Hematopoietic multipotent progenitor cell treated with erythropoietin and hydrocortisone succinate and interleukin-3 and kit ligand, for 6 days (in vitro differentiated cells): Measurements from ENCODE around the gene SKOR1.

Experiments used
- DNase-seq: peaks from one replicate; pipeline ENCODE4 v3.0.0-alpha.2; 2015

SKOR1 gene

GRCh38 chr15:67854358-67854757 lies 29.0 kb downstream of the SKOR1 start:
- DNase-seq: no peak

GRCh38 chr15:67855842-67856241 lies 30.5 kb downstream of the SKOR1 start:
- DNase-seq: no peak

GRCh38 chr15:67857220-67857619 lies 31.9 kb downstream of the SKOR1 start:
- DNase-seq: no peak

- DNase-seq: no peak
These were observed 34.1 kb downstream of the SKOR1 start for GRCh38 chr15:67859331-67859946.

- no peak for DNase-seq
These were observed 36.7 kb downstream of the SKOR1 start for GRCh38 chr15:67861983-67862382.

- no peak for DNase-seq
These were observed 37.6 kb downstream of the SKOR1 start for GRCh38 chr15:67862750-67863441.

- peak; percentile 83 for DNase-seq
These were observed 38.2 kb downstream of the SKOR1 start for GRCh38 chr15:67863442-67863987.

- DNase-seq: no peak
These were observed 40.0 kb downstream of the SKOR1 start for GRCh38 chr15:67865331-67865730.

GRCh38 chr15:67865766-67866165 lies 40.5 kb downstream of the SKOR1 start:
- no peak for DNase-seq

- DNase-seq: no peak
These were observed 44.4 kb downstream of the SKOR1 start for GRCh38 chr15:67869701-67870100.

GRCh38 chr15:67870868-67871408 lies 45.6 kb downstream of the SKOR1 start:
- DNase-seq: no peak

- DNase-seq: no peak
These were observed 48.5 kb downstream of the SKOR1 start for GRCh38 chr15:67873777-67874176.

GRCh38 chr15:67878712-67879206 lies 53.5 kb downstream of the SKOR1 start:
- DNase-seq: no peak

- peak; percentile 50 for DNase-seq
These were observed 54.3 kb downstream of the SKOR1 start for GRCh38 chr15:67879440-67880129.

- peak; percentile 58 for DNase-seq
These were observed 55.4 kb downstream of the SKOR1 start for GRCh38 chr15:67880651-67881182.

GRCh38 chr15:67882487-67883233 lies 57.4 kb downstream of the SKOR1 start:
- DNase-seq: peak; percentile 94

- peak; percentile 33 for DNase-seq
These were observed 58.0 kb downstream of the SKOR1 start for GRCh38 chr15:67883234-67883773.

- no peak for DNase-seq
These were observed 58.7 kb downstream of the SKOR1 start for GRCh38 chr15:67884009-67884408.
